Skin epidermis (tissue), 12 donors: Measurements from ENCODE around the gene PSMB3.
"Not testable (repeated sequence)": the region's sequence is repeated elsewhere in the genome, so short reads cannot be mapped to it uniquely, and the experiment has no call there.

Experiments used
- H3K27ac ChIP-seq, 21 experiments: fragments of 200-600 bp; sonication (generic) in 11 of 21; one replicate each; pipeline ENCODE4 v1.5.0; 2020; ENCODE audit warnings: mild to moderate bottlenecking in 3 of 21, inconsistent platforms in 2 of 21, moderate library complexity in 2 of 21
- H3K4me3 ChIP-seq, 7 experiments: fragments of 200-600 bp; sonication (generic) in 2 of 7; one replicate each; pipeline ENCODE4 v1.5.0; 2020; ENCODE audit warnings: inconsistent platforms in 2 of 7, mild to moderate bottlenecking in 2 of 7, moderate library complexity in 1 of 7

Gene PSMB3

GRCh38 chr17:38715216-38715943, 37.2 kb upstream of the PSMB3 start:
- no peak overlapping the region for H3K4me3 ChIP-seq
- peak overlapping the region in 1 of 21 experiments; percentile 21 for H3K27ac ChIP-seq

DNA sequence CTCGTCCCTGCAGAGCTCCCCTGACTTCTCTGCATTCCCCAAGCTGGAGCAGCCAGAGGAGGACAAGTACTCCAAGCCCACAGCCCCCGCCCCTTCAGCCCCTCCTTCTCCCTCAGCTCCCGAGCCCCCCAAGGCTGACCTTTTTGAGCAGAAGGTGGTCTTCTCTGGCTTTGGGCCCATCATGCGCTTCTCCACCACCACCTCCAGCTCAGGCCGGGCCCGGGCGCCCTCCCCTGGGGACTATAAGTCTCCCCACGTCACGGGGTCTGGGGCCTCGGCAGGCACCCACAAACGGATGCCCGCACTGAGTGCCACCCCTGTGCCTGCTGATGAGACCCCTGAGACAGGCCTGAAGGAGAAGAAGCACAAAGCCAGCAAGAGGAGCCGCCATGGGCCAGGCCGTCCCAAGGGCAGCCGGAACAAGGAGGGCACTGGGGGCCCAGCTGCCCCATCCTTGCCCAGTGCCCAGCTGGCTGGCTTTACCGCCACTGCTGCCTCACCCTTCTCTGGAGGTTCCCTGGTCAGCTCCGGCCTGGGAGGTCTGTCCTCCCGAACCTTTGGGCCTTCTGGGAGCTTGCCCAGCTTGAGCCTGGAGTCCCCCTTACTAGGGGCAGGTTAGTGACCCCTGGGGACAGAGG, 36.1 kb upstream of the PSMB3 start:
- no peak overlapping the region for H3K4me3 ChIP-seq
- H3K27ac ChIP-seq: peak overlapping the region in 1 of 21 experiments; percentile 9

DNA sequence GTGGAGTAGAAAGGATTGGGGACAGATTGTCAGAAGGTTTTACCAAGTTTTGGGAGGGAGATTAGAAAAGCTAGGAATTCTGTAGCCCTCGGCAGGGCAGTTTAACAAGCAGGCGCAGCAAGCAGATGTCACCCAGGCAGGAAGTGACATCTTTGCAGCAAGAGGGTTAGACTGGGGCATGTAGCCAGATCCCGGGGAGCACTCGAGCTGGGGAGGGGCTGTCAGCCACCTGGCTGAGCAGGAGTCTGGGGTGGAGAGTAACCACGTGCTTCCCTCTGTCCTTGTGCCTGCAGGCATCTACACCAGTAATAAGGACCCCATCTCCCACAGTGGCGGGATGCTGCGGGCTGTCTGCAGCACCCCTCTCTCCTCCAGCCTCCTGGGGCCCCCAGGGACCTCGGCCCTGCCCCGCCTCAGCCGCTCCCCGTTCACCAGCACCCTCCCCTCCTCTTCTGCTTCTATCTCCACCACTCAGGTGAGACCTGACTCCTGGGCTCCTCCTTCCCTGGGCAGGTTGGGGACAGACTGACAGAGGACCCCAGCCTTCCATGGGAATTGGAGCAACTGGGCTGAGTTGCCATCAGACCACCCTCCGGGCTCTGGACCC, 35.3 kb upstream of the PSMB3 start:
- H3K27ac ChIP-seq: peak overlapping the region in 2 of 21 experiments; percentile 0 to 11
- no peak overlapping the region for H3K4me3 ChIP-seq

GRCh38 chr17:38719289-38719942, 33.1 kb upstream of the PSMB3 start:
- H3K4me3 ChIP-seq: no peak overlapping the region
- peak overlapping the region in 3 of 21 experiments; percentile 6 to 25 (median 9) for H3K27ac ChIP-seq

DNA sequence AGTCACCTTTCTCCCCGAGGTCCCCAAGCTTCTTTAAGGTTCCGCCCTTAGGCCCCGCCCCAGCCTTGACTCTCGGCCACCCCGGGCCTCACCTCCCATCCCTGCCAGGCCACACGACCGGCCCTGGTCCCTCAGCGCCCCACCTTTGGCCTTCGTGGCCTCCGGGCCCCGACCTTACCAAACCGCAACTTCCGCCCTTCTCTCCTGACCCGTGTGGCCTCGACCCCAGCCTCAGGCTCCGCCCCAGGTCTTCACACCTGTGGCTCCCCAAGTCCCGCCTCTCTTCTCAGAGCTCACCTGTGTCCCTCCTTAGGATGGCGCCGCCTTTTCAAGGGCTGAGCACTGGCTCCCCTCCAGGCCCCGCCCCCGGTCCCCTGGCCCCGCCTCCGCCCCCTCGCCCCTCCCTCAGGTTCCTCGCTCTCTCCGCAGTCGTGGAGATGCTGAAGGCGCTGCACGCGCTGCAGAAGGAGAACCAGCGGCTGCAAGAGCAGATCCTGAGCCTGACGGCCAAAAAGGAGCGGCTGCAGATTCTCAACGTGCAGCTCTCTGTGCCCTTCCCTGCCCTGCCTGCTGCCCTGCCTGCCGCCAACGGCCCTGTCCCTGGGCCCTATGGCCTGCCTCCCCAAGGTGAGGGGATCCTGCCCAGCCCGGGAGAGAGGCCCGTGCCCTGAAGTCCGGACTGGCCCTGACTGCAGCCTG, 32.4 kb upstream of the PSMB3 start:
- peak overlapping the region in 1 of 21 experiments; percentile 6 for H3K27ac ChIP-seq
- H3K4me3 ChIP-seq: no peak overlapping the region

GRCh38 chr17:38720941-38721340, 31.6 kb upstream of the PSMB3 start:
- Histone ChIP-seq H3K27ac (no peak overlapping the region), H3K4me3 (no peak overlapping the region)

GRCh38 chr17:38721802-38722201, 30.7 kb upstream of the PSMB3 start:
- H3K4me3 ChIP-seq: no peak overlapping the region
- peak overlapping the region in 2 of 21 experiments; percentile 41 to 57 for H3K27ac ChIP-seq

DNA sequence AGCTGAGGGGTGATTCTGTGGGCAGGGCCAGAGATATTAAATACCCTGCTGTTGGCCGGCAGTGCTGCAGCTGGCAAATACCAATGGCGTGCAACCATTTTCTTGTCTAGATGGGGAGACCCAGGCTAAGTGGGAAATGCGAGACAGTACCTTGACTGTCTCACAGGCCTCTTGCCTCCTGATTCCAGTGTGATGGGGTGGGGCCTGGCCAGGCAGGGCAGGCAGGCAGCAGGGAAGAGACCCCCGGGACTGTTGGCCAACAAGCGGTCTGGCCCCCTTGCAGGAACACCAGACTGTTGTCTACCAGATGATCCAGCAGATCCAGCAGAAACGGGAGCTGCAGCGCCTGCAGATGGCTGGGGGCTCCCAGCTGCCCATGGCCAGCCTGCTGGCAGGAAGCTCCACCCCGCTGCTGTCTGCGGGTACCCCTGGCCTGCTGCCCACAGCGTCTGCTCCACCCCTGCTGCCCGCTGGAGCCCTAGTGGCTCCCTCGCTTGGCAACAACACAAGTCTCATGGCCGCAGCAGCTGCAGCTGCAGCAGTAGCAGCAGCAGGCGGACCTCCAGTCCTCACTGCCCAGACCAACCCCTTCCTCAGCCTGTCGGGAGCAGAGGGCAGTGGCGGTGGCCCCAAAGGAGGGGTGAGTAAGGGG, 28.1 kb upstream of the PSMB3 start:
- H3K27ac ChIP-seq: peak overlapping the region in 3 of 21 experiments; percentile 8 to 37 (median 11)

GRCh38 chr17:38725066-38725465, 27.5 kb upstream of the PSMB3 start:
- no peak overlapping the region for H3K4me3 ChIP-seq
- H3K27ac ChIP-seq: peak overlapping the region in 4 of 21 experiments; percentile 8 to 37 (median 14)

More for the DNA sequence above, 28.1 kb upstream of the PSMB3 start:
- H3K4me3 ChIP-seq: no peak overlapping the region

DNA sequence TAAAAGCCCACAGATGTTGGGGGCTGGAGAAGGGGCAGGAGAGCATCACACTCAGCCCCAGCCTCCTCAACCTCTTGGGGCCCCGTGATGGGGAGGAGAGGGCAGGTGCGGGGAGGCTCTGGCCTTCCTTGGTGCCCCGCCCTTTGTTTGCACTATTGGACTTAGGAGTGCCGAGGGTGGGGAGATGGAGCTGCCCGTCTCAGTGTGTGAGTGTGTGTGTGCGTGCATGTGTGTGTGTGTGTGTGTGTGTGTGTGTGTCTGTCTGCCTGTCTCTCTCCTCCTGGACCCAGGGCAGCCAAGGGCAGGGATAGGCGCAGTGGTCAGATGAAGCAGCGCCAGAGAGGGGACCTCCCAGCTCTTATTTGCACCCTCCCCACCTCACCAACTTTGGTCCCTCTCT, 26.4 kb upstream of the PSMB3 start:
- not testable (repeated sequence) for H3K4me3 ChIP-seq
- peak overlapping the region in 1 of 21 experiments; percentile 95 for H3K27ac ChIP-seq

- H3K4me3 ChIP-seq: no peak overlapping the region
- peak overlapping the region in 15 of 21 experiments; percentile 6 to 95 (median 61) for H3K27ac ChIP-seq
Measured at GRCh38 chr17:38727736-38728135, 24.8 kb upstream of the PSMB3 start.

- peak overlapping the region in 15 of 21 experiments; percentile 8 to 95 (median 81) for H3K27ac ChIP-seq
- H3K4me3 ChIP-seq: no peak overlapping the region
Measured at GRCh38 chr17:38728290-38728831, 24.2 kb upstream of the PSMB3 start.

DNA sequence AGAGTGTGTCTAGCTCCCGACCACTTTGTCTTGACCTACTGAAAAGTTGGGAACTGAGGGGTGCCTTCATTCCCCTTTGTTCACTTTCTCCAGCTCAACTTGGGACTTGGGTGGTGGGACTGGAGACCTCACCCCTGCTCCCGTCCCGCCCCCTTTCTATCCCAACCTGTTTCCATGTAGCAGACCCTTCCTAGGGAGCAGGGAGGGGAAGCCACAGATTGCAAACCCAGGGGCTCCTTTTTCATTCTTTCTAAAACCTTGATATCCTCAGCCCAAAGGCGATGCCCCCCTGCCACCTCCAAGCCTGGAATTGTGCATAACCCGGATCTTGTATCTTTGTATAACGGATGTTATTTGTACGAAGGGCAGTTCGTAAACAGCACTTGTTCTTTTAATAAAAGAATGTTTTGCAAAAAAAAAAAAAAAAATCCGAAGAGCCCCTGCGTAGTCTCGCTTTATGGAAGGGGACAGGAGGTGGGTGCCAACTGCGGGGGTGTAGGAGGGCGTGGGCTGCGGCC, 23.1 kb upstream of the PSMB3 start:
- Histone ChIP-seq H3K4me3 (peak overlapping the region; percentile 34 to 72 (median 60)), H3K27ac (peak overlapping the region in 20 of 21 experiments; percentile 70 to 95 (median 85))

- peak within 1 kb of the TSS; percentile 46 to 72 (median 60) for H3K4me3 ChIP-seq
- H3K27ac ChIP-seq: peak within 1 kb of the TSS in 20 of 21 experiments; percentile 70 to 95 (median 86)
Measured at GRCh38 chr17:38729886-38730525, 22.5 kb upstream of the PSMB3 start, which contains the start of gene CISD3. Gene CISD3 (plus strand): TSS chr17:38730341. CDS start chr17:38730359, 18 bp downstream.

DNA sequence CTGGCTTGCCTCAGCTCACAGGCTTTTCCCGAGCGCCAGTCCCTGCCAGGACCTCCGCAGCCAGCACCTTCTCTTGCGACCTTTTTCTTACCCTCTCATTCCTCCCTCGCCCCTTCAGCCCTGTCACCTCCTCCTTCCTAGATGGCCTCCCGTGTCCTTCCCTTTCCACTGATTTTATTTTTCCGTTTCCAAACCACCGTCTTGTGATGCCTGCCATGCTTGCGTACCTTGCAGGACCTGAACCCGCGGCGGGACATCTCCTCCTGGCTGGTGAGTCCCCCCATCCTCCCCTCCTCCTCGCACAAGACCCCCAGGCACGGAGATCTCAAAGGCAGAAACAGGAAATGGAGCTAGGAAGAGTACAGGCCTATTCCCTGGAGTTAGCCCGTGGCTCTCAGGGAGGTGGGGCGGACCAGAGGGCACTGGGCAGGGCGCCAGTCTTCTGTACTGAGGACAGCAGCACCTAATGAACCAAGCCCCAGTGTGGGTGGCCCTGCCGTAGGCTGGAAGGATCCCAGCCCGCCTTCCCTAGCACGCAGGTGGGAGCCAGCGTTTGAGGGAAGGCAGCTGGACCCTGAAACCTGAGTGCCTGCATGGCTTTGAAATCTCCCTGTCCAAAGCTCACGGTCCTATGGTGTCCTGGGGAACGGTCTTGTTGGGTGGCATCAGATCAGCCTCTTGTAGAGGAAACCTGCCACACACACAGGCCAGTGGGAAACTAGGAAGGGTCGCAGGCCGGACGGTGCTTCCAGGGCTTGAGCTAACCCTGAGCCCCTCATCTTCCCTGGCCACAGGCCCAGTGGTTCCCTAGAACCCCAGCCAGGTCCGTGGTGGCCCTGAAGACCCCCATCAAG, 21.8 kb upstream of the PSMB3 start:
- peak overlapping the region; percentile 46 to 72 (median 60) for H3K4me3 ChIP-seq
- H3K27ac ChIP-seq: peak overlapping the region in 20 of 21 experiments; percentile 47 to 95 (median 84)

GRCh38 chr17:38731526-38732294, 20.8 kb upstream of the PSMB3 start:
- Histone ChIP-seq H3K4me3 (peak overlapping the region in 1 of 7 experiments; percentile 62), H3K27ac (peak overlapping the region in 14 of 21 experiments; percentile 47 to 95 (median 86))
